ENCODE results near the gene CDC45. TPM values are rescaled to one million over a fixed set of nuclear protein-coding genes. Genes with fewer than 3 reads are reported as not detected.
"Not testable (repeated sequence)": the region's sequence is repeated elsewhere in the genome, so short reads cannot be mapped to it uniquely, and the experiment has no call there.

Gene CDC45
- total RNA-seq, 2 experiments from 2014 or later = 80.2 to 83.0 TPM

GRCh38 chr22:19434829-19435580 is 44.7 kb upstream of the CDC45 start:
- no peak overlapping the region for H3K4me3 ChIP-seq (ENCODE audit: low read depth, low read length, poor library complexity, severe bottlenecking)
- no TSS peak for BruUV-seq (replicated peaks)
- peak overlapping the region; percentile 48 for H3K27ac ChIP-seq (ENCODE audit: low read depth, low read length, poor library complexity, severe bottlenecking)
- TF ChIP-seq, protein P1, sequence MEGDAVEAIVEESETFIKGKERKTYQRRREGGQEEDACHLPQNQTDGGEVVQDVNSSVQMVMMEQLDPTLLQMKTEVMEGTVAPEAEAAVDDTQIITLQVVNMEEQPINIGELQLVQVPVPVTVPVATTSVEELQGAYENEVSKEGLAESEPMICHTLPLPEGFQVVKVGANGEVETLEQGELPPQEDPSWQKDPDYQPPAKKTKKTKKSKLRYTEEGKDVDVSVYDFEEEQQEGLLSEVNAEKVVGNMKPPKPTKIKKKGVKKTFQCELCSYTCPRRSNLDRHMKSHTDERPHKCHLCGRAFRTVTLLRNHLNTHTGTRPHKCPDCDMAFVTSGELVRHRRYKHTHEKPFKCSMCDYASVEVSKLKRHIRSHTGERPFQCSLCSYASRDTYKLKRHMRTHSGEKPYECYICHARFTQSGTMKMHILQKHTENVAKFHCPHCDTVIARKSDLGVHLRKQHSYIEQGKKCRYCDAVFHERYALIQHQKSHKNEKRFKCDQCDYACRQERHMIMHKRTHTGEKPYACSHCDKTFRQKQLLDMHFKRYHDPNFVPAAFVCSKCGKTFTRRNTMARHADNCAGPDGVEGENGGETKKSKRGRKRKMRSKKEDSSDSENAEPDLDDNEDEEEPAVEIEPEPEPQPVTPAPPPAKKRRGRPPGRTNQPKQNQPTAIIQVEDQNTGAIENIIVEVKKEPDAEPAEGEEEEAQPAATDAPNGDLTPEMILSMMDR (conservative IDR thresholded peaks at IDR 0.05; ENCODE audit: low read length) = no peak
- TF ChIP-seq EZH2phosphoT487 (IDR thresholded peaks at IDR 0.05; ENCODE audit: borderline replicate concordance, low read depth, low read length) = no peak
- no peak overlapping the region for H2AFZ ChIP-seq (ENCODE audit: low read length)
- peaks cover 23% of the 10 kb centered on the region for H3K79me2 ChIP-seq (ENCODE audit: insufficient read depth, low read depth, low read length)
- intact Hi-C loops (cut with micrococcal nuclease; ENCODE audit: unreplicated experiment) = loop anchor here (5.0 to 10.0 kb wide), 4 partner anchors 133 to 318 kb away; partner anchors contain the start of genes ESS2 and SLC25A1
- peak overlapping the region; percentile 17; the same call in 1 of the 2 replicates for H3K4me2 ChIP-seq (ENCODE audit: low read length)
- CTCF ChIA-PET (ENCODE audit: unreplicated experiment) = no interaction called here
- peaks cover 12% of the 10 kb centered on the region for H4K20me1 ChIP-seq (ENCODE audit: insufficient read depth, low read length)
- no peaks in the 10 kb centered on the region for H3K9me2 ChIP-seq (ENCODE audit: insufficient read depth, low read length)
- POLR2A ChIA-PET = interaction anchor here (1.0 to 1.5 kb wide), 2 partner anchors 10 to 17 kb away, joined by 3 to 4 read pairs; no protein-coding TSS in a partner anchor
- DNase-seq (ENCODE audit: low spot score) = peak; percentile 44
- H3K9me3 ChIP-seq (ENCODE audit: low read length) = no peaks in the 10 kb centered on the region
- H3K4me1 ChIP-seq (ENCODE audit: insufficient read depth, low read length, poor library complexity, severe bottlenecking) = peaks cover 28% of the 10 kb centered on the region
- H3K36me3 ChIP-seq (ENCODE audit: insufficient read depth, low read length) = peaks cover 52% of the 10 kb centered on the region; the same call in 1 of the 2 replicates

DNA sequence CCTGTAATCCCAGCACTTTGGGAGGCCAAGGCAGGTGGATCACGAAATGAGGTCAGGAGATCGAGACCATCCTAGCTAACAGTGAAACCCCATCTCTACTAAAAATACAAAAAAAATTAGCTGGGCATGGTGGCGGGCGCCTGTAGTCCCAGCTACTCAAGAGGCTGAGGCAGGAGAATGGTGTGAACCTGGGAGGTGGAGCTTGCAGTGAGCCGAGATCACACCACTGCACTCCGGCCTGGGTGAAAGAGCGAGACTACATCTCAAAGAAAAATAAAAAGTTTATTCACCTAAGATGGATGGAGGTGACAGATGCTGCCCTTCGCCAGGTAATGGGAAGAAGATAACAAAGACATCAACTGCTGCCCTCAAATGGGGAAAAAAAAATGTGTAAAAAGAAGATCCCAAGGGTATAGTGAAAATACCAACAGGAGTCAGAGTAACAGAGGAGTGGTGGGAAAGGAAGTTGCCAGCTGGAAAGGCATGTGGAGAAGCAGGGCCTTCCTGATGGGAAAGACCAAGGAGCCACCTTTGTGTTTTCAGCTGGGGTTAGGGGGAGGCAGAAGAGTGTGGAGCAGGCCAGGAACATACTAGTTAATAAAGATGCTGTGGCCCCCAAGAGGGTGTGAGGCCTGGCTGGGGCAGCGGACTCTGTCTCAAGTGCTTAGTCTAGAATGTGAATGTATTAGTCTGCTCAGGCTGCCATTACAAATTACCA is 43.1 kb upstream of the CDC45 start:
- not testable (repeated sequence) for BruUV-seq (replicated peaks); H3K4me3 ChIP-seq (ENCODE audit: low read depth, low read length, poor library complexity, severe bottlenecking); DNase-seq (ENCODE audit: low spot score); H3K9me2 ChIP-seq (ENCODE audit: insufficient read depth, low read length); H2AFZ ChIP-seq (ENCODE audit: low read length); H3K27ac ChIP-seq (ENCODE audit: low read depth, low read length, poor library complexity, severe bottlenecking); H4K20me1 ChIP-seq (ENCODE audit: insufficient read depth, low read length); H3K4me2 ChIP-seq (ENCODE audit: low read length); H3K9me3 ChIP-seq (ENCODE audit: low read length)
- peaks cover 22% of the 10 kb centered on the region; the same call in 1 of the 2 replicates for H3K79me2 ChIP-seq (ENCODE audit: insufficient read depth, low read depth, low read length)
- H3K4me1 ChIP-seq (ENCODE audit: insufficient read depth, low read length, poor library complexity, severe bottlenecking) = peaks cover 25% of the 10 kb centered on the region
- H3K36me3 ChIP-seq (ENCODE audit: insufficient read depth, low read length) = peaks cover 58% of the 10 kb centered on the region; the same call in 1 of the 2 replicates
- POLR2A ChIA-PET = interaction anchor here (0.6 kb wide), 2 partner anchors 25 to 452 kb away, joined by 3 read pairs; no protein-coding TSS in a partner anchor
- intact Hi-C loops (cut with micrococcal nuclease; ENCODE audit: unreplicated experiment) = loop anchor here (10.0 kb wide), 1 partner anchor 292 kb away; the partner anchor contains the start of gene ESS2
- CTCF ChIA-PET (ENCODE audit: unreplicated experiment) = interaction anchor here (0.6 kb wide), 1 partner anchor 528 kb away, joined by 3 read pairs; no protein-coding TSS in a partner anchor

- Histone ChIP-seq H3K4me3 (ENCODE audit: low read depth, low read length, poor library complexity, severe bottlenecking) (no peak overlapping the region), H4K20me1 (ENCODE audit: insufficient read depth, low read length) (peaks cover 7% of the 10 kb centered on the region; the same call in 1 of the 2 replicates), H3K27ac (ENCODE audit: low read depth, low read length, poor library complexity, severe bottlenecking) (no peak overlapping the region), H3K4me1 (ENCODE audit: insufficient read depth, low read length, poor library complexity, severe bottlenecking) (peaks cover 22% of the 10 kb centered on the region), H3K4me2 (ENCODE audit: low read length) (no peak overlapping the region), H3K36me3 (ENCODE audit: insufficient read depth, low read length) (peaks cover 73% of the 10 kb centered on the region), H3K9me2 (ENCODE audit: insufficient read depth, low read length) (no peaks in the 10 kb centered on the region), H2AFZ (ENCODE audit: low read length) (no peak overlapping the region), H3K79me2 (ENCODE audit: insufficient read depth, low read depth, low read length) (peaks cover 33% of the 10 kb centered on the region; the same call in 1 of the 2 replicates), H3K9me3 (ENCODE audit: low read length) (no peaks in the 10 kb centered on the region)
- intact Hi-C loops (cut with micrococcal nuclease; ENCODE audit: unreplicated experiment) = loop anchor here (10.0 kb wide), 1 partner anchor 293 kb away; the partner anchor contains the start of gene ESS2
- TF ChIP-seq EZH2phosphoT487 (IDR thresholded peaks at IDR 0.05; ENCODE audit: borderline replicate concordance, low read depth, low read length) = no peak
- TF ChIP-seq, protein P1 (conservative IDR thresholded peaks at IDR 0.05; ENCODE audit: low read length) = no peak
- POLR2A ChIA-PET = no interaction called here
- CTCF ChIA-PET (ENCODE audit: unreplicated experiment) = no interaction called here
- no peak for DNase-seq (ENCODE audit: low spot score)
- BruUV-seq (replicated peaks) = no TSS peak
These were observed 41.4 kb upstream of the CDC45 start for GRCh38 chr22:19438298-19438697.
